GM18867 (cell line): ENCODE results near the gene ENO3.
A peak's percentile ranks its signal among the peaks of the same experiment; 100 is the strongest.
"Not testable (repeated sequence)": the region's sequence is repeated elsewhere in the genome, so short reads cannot be mapped to it uniquely, and the experiment has no call there.

Experiments used
- ATAC-seq: cut with Tn5 transposase; IDR thresholded peaks from one replicate; pipeline ENCODE4 v1.9.1; 2021; ENCODE audit warnings: mild to moderate bottlenecking, moderate library complexity; ENCODE audit not compliant: unreplicated experiment

ENO3 gene

GRCh38 chr17:4950746-4951204, at the start of gene ENO3:
TSS of gene ENO3 (plus strand) at chr17:4951119. CDS start at chr17:4951830, 711 bp downstream.
- ATAC-seq: no peak

DNA sequence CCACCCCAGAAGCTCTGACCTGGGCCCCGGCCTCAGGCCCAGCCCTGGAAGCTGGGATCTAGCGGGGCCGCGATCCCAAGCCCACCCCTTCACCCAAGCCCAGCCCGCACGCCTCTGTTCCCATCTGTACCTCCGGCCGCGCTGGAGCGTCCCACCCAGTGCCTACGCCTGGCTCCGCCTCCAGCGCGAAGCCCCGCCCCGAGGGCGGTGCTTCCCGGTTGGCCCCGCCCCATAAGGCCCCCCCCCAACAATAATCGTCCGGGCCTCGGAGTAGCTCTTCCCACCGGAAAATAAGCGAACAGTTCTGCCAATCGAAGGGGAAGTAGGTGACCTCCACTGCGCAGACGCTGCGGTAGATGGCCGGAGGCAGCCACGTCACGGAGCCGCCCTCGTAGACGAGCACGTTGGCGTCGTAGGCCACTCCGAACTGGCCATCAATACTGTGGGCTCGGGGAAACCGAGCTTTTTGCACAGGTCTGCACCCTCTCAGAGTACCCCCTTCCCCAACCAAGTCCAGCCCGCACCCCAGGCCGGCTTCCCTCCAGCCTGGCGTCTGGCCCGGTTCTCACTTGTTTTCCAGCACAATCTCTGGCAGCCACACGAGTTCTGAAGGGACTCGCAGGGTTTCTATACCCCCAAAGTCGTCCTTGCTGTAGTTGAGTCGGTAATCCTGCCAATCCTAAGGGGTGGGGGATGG, 49.1 kb upstream of the ENO3 start:
- ATAC-seq: no peak

DNA sequence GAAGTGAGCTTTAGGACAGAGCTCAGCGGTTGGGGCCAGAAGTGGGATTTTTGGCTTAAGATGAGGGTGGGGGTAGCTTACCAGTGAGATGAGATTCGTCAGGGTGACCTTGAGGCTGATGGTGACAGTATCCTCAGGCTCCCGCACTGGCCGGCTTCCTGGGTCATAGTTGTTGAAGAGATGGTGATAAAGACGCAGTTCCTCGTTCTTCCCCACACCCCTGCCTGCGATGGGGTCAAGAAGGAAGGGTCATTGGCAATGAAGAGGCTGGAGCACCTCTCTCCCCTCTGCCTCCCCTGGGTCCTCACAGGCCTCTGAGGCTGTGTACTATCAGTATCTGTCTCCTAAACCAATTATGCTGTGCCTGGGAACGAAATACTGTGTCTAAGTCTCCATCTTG, 48.4 kb upstream of the ENO3 start:
- ATAC-seq: no peak

- ATAC-seq: peak; percentile 39
These were observed 47.7 kb upstream of the ENO3 start, which contains the start of gene CHRNE for GRCh38 chr17:4903051-4903818. TSS of gene CHRNE (minus strand) at chr17:4903098. CDS start at chr17:4903063, 35 bp downstream.

GRCh38 chr17:4906642-4907041, 44.3 kb upstream of the ENO3 start:
- not testable (repeated sequence) for ATAC-seq

DNA sequence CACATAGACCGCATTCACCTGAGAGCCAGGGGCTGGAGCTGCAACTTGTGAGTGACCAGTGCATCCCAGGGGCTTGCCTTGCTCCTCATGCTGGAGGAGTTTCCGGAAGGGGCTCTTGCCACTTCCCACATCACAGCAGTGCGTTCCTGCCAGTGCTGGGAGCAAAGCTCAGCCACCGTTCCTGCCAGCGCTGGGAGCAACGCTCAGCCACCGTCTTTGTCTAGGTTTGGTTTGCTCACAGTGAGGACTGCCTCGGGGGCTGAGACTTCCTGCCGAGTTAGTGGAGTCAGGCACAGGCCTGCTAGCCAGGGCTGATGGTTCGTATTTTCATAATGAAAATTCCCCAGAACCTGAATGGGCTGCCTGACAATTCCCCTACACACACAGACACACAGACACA, 42.6 kb upstream of the ENO3 start:
- no peak for ATAC-seq

- peak; percentile 52 for ATAC-seq
These were observed 42.0 kb upstream of the ENO3 start for GRCh38 chr17:4908711-4909496.

DNA sequence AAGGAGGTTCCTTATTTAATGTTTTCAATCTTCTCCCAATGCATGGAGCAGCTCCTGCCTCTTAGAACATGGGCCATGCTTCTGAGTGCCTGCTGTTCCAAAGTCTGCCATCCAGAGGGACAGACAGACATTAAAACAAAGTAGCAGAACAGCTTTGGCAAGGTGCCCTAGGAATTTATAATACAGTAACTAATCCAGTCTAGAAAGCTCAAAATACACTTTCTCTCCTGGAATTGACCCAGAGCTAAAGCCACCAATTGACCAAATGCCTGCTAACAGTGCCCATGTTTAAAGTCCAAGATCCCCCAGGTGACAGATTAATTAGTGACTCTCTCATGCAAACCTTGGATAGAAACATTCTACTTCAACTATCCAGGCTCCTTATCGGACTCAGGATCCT, 36.9 kb upstream of the ENO3 start:
- ATAC-seq: no peak

DNA sequence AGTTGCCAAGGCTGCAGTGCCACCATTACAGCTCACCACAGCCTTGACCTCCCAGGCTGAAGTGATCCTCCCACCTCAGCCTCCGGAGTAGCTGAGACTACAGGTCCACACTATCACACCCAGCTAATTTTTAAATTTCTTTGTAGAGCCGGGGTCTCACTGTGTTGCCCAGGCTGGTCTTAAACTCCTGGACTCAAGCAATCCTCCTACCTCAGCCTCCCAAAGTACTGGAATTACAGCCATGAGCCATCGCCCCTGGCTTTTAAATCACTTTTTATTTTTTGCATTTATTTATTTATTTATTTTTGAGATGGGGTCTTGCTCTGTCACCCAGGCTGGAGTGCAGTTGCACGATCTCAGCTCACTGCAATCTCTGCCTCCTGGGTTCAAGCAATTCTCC, 36.4 kb upstream of the ENO3 start:
- not testable (repeated sequence) for ATAC-seq

- ATAC-seq: no peak
These were observed 31.3 kb upstream of the ENO3 start for GRCh38 chr17:4919511-4920047.

GRCh38 chr17:4920351-4921048, 30.4 kb upstream of the ENO3 start:
- no peak for ATAC-seq

DNA sequence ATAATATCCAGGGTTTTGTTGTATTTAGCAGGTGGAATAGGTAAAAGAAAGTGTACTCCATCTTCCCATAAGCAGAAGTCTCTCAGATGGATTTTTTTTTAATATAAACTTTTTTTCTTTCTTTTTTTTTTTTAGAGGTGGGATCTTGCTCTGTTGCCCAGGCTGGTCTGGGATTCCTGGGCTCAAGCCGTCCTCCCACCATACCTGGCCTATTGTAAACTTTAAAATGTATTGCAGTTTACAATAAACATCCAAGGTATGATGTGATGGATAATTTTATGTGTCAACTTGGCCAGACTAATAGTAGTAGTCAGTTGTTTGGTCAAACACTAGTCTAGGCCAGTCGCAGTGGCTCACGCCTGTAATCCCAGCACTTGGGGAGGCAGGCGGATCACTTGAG, 29.6 kb upstream of the ENO3 start:
- no peak for ATAC-seq

DNA sequence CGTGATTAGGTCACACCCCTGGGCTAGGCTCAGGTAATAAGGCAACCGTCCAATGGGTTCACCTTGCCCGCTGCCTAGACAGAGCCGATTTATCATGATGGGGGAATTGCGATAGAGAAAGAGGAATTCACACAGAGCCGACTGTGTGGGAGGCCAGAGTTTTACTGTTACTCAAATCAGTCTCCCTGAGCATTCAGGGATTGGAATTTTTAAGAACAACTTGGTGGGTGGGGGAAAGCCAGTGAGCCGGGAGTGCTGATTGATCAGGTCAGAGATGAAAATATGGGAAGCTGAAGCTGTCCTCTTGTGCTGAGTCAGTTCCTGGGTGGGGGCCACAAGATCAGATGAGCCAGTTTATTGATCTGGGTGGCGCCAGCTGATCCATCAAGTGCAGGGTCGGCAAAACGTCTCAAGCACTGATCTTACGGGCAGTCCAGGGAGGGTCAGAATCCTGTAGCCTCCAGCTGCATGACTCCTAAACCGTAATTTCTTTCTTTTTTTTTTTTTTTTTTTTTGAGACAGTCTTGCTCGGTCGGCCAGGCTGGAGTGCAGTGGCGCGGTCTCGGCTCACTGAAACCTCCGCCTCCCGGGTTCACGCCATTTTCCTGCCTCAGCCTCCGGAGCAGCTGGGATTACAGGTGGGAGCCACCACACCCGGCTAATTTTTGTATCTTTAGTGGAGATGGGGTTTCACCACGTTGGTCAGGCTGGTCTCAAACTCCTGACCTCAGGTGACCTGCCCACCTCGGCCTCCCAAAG, 24.2 kb upstream of the ENO3 start:
- ATAC-seq: not testable (repeated sequence)

GRCh38 chr17:4928881-4929280, 22.0 kb upstream of the ENO3 start:
- ATAC-seq: no peak

GRCh38 chr17:4931963-4932362, 19.0 kb upstream of the ENO3 start, which contains the start of gene GP1BA:
TSS of gene GP1BA (plus strand) at chr17:4932277. CDS start at chr17:4932605, 328 bp downstream.
- no peak for ATAC-seq

DNA sequence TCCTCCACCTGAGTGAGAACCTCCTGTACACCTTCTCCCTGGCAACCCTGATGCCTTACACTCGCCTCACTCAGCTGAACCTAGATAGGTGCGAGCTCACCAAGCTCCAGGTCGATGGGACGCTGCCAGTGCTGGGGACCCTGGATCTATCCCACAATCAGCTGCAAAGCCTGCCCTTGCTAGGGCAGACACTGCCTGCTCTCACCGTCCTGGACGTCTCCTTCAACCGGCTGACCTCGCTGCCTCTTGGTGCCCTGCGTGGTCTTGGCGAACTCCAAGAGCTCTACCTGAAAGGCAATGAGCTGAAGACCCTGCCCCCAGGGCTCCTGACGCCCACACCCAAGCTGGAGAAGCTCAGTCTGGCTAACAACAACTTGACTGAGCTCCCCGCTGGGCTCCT, 18.2 kb upstream of the ENO3 start:
- ATAC-seq: no peak

- ATAC-seq: no peak
These were observed 17.3 kb upstream of the ENO3 start for GRCh38 chr17:4933646-4934045.

- ATAC-seq: no peak
These were observed 16.5 kb upstream of the ENO3 start for GRCh38 chr17:4934173-4934979.

DNA sequence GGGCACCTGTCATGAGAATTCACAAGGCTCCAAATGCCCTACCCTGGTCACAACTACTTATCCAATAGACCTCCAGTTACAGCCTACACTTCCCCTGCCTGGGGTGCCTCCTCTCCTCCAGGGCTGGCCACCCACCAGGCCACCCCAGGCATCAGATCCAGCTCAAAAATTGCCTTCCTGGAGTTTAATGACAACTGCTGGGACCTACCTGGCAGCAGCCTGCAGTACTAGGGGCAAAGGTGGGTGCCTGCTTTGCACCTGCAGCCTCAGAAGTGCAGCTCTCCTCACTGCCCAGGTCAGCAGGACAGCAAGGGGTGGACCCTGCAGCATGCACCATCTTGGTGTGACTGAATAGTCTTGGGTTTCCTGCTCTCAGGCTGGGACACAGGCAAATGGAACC, 15.3 kb upstream of the ENO3 start:
- ATAC-seq: no peak
